KMS-11 (cell line): ENCODE measurements around the gene UBE2D2.

Source experiments
- H2AFZ ChIP-seq: fragments of 200-600 bp; sonication (generic); 2 replicates; pipeline ENCODE4 v1.6.1; 2016; ENCODE audit warnings: antibody characterized with exemption, mixed run types, low read depth
- H3K27ac ChIP-seq: fragments of 200-600 bp; sonication (generic); 2 replicates; pipeline ENCODE4 v1.6.1; 2016; ENCODE audit warnings: mild to moderate bottlenecking, mixed run types
- H3K27me3 ChIP-seq: fragments of 200-600 bp; sonication (generic); 2 replicates; pipeline ENCODE4 v1.6.1; 2017; ENCODE audit warnings: mild to moderate bottlenecking, low read depth, mixed run types, moderate library complexity; ENCODE audit not compliant: insufficient read depth
- H3K36me3 ChIP-seq: fragments of 200-600 bp; sonication (generic); 2 replicates; pipeline ENCODE4 v1.6.1; 2017; ENCODE audit warnings: mild to moderate bottlenecking, mixed run types; ENCODE audit not compliant: insufficient read depth
- H3K4me1 ChIP-seq: fragments of 200-600 bp; sonication (generic); 2 replicates; pipeline ENCODE4 v1.6.1; 2016; ENCODE audit warnings: mild to moderate bottlenecking, low read depth, mixed run types; ENCODE audit not compliant: poor library complexity, severe bottlenecking
- H3K4me2 ChIP-seq: fragments of 200-600 bp; sonication (generic); 2 replicates; pipeline ENCODE4 v1.7.0; 2016; ENCODE audit warnings: mild to moderate bottlenecking, mixed run types
- H3K4me3 ChIP-seq: fragments of 200-600 bp; sonication (generic); IDR thresholded peaks from 2 replicates; pipeline ENCODE4 v1.6.1; 2017; ENCODE audit warnings: low read depth, low read length, mixed read lengths; ENCODE audit not compliant: insufficient read depth
- H3K79me2 ChIP-seq: fragments of 200-600 bp; sonication (generic); 2 replicates; pipeline ENCODE4 v1.6.1; 2016; ENCODE audit warnings: low read depth, mixed run types; ENCODE audit not compliant: insufficient read depth
- H3K9ac ChIP-seq: fragments of 200-600 bp; sonication (generic); 2 replicates; pipeline ENCODE4 v1.6.1; 2016; ENCODE audit warnings: mild to moderate bottlenecking, mixed run types
- H4K20me1 ChIP-seq: fragments of 200-600 bp; sonication (generic); 2 replicates; pipeline ENCODE4 v1.6.1; 2016; ENCODE audit warnings: mild to moderate bottlenecking, mixed run types; ENCODE audit not compliant: insufficient read depth
- TF ChIP-seq, protein P1 (sequence below): fragments of 200-600 bp; sonication (generic); conservative IDR thresholded peaks from 2 replicates; pipeline ENCODE4 v1.6.1; 2017; ENCODE audit warnings: low read depth, mild to moderate bottlenecking, antibody characterized with exemption, low read length, moderate library complexity, mixed read lengths

Gene UBE2D2

DNA sequence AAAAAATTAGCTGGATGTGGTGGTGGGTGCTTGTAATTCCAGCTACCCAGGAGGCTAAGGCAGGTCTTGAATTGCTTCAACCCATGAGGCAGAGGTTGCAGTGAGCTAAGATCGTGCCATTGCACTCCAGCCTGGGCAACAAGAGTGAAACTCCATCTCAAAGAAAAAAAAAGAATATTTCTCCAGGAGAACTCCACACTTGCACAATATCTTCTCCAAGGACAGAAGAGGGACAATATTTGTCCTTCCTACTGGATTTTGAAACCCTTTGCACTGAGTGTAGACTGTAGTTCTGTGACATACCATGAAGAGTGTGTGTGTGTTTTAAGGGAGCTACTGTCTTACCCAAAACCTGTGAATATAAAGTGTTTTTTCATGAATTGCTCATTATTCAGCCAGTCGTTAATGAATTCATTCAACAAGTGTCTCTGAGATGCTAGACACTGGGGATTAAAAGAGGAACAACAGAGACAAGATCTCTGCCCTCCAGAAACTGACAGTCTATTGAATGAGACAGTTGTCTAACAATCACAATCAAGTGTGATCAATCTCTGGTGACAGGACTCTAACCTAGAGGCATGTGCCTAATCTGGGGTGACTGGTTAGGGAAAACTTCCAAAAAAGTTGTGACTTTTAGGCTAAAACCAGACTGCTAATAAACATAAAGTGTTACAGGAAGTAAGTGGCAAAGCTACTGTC lies 9.8 kb upstream of the UBE2D2 start:
- H3K27me3 ChIP-seq, result no peaks in the 10 kb centered on the region
- no peak overlapping the region for H3K27ac ChIP-seq
- TF ChIP-seq, protein P1, sequence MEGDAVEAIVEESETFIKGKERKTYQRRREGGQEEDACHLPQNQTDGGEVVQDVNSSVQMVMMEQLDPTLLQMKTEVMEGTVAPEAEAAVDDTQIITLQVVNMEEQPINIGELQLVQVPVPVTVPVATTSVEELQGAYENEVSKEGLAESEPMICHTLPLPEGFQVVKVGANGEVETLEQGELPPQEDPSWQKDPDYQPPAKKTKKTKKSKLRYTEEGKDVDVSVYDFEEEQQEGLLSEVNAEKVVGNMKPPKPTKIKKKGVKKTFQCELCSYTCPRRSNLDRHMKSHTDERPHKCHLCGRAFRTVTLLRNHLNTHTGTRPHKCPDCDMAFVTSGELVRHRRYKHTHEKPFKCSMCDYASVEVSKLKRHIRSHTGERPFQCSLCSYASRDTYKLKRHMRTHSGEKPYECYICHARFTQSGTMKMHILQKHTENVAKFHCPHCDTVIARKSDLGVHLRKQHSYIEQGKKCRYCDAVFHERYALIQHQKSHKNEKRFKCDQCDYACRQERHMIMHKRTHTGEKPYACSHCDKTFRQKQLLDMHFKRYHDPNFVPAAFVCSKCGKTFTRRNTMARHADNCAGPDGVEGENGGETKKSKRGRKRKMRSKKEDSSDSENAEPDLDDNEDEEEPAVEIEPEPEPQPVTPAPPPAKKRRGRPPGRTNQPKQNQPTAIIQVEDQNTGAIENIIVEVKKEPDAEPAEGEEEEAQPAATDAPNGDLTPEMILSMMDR, result no peak
- no peaks in the 10 kb centered on the region for H3K36me3 ChIP-seq
- no peak overlapping the region for H2AFZ ChIP-seq
- no peaks in the 10 kb centered on the region for H4K20me1 ChIP-seq
- H3K4me2 ChIP-seq, result no peak overlapping the region
- no peaks in the 10 kb centered on the region for H3K79me2 ChIP-seq
- no peak overlapping the region for H3K9ac ChIP-seq
- H3K4me3 ChIP-seq, result no peak overlapping the region
- peaks cover 10% of the 10 kb centered on the region for H3K4me1 ChIP-seq

DNA sequence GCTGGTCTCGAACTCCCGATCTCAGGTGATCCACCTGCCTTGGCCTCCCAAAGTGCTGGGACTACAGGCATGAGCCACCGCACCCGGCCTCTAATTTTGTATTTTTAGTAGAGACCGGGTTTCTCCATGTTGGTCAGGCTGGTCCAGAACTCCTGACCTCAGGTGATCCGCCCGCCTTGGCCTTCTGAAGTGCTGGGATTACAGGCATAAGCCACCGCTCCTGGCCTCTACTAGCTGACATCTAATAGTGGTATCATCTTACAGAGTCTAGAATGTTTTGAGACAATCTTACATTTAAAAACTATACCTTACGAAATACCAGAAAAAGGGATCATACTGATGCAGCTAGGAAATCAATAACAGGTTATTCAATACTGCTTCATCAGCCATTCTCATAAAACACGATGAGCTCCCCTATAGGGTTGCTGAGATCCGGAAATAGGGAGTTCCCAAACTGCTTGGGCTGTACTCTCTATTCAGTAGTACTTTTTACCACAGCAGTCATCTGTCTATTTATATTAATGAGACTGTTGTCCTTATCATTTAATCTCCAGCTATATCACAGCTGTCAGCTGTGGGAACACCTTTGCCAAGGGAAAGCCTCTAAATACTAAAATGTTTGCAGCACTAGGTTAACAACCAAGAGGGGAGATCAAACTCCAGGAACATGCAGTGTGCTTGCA lies 8.1 kb upstream of the UBE2D2 start:
- no peaks in the 10 kb centered on the region for H3K79me2 ChIP-seq
- no peaks in the 10 kb centered on the region for H3K27me3 ChIP-seq
- no peak overlapping the region for H3K4me3 ChIP-seq
- peaks cover 10% of the 10 kb centered on the region for H3K4me1 ChIP-seq
- H4K20me1 ChIP-seq, result no peaks in the 10 kb centered on the region
- no peak overlapping the region for H3K27ac ChIP-seq
- H3K9ac ChIP-seq, result no peak overlapping the region
- no peaks in the 10 kb centered on the region for H3K36me3 ChIP-seq
- H2AFZ ChIP-seq, result peak overlapping the region; percentile 11; the same call in 1 of the 2 replicates
- H3K4me2 ChIP-seq, result 0 out of 2 replicates have a peak overlapping the region, but pooled peaks have one; percentile 10
- TF ChIP-seq, protein P1, result no peak

DNA sequence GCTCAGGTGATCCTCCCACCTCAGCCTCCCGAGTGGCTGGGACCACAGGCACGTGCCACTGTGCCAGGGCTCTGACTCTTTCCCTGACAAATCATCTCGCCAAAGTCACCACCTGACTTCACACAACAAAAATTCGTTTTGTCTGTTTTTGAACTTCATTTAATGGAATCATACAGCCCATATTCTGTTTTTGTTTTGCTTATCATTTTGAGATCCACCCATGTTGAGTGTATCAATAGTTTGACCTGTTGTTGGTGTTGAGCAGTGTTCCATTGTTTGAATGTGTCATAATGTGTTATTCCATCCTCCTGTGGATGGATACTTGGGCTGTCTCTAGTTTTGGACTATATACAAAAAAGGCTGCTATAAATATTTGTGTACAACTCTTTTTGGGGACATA lies 6.9 kb upstream of the UBE2D2 start:
- no peak overlapping the region for H2AFZ ChIP-seq
- H4K20me1 ChIP-seq, result no peaks in the 10 kb centered on the region
- peaks cover 10% of the 10 kb centered on the region for H3K4me1 ChIP-seq
- H3K79me2 ChIP-seq, result no peaks in the 10 kb centered on the region
- H3K36me3 ChIP-seq, result no peaks in the 10 kb centered on the region
- H3K27me3 ChIP-seq, result no peaks in the 10 kb centered on the region
- no peak overlapping the region for H3K4me3 ChIP-seq
- TF ChIP-seq, protein P1, result no peak
- H3K27ac ChIP-seq, result no peak overlapping the region
- H3K4me2 ChIP-seq, result no peak overlapping the region
- no peak overlapping the region for H3K9ac ChIP-seq

DNA sequence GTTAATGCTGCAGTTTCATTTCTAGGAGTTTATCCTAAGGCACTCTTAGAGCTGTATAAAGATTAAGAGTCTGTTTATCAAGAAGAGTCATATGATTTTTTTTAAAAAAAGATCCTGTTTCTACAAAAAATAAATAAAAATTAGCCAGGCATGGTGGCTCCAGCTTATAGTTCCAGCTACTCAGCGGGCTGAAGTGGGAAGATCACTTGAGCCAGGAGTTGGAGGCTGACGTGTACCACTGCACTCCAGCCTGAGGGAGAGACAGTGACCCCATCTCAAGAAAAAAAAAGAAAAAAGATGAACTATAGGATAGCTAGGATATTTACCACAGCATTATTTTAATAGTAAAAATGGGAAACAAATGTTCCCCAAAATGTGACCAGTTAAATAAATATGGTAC lies 3.3 kb upstream of the UBE2D2 start:
- Histone ChIP-seq H2AFZ (no peak overlapping the region), H4K20me1 (0 out of 2 replicates have a peak, but pooled peaks cover 3% of the 10 kb centered on the region), H3K79me2 (peaks cover 11% of the 10 kb centered on the region), H3K4me2 (no peak overlapping the region), H3K4me3 (no peak overlapping the region), H3K27ac (no peak overlapping the region), H3K36me3 (no peaks in the 10 kb centered on the region), H3K4me1 (peaks cover 16% of the 10 kb centered on the region), H3K27me3 (no peaks in the 10 kb centered on the region), H3K9ac (no peak overlapping the region)
- TF ChIP-seq, protein P1, result no peak
